LNCaP clone FGC (cell line): ENCODE results near the gene APOBEC3B.
"Not testable (repeated sequence)": the region's sequence is repeated elsewhere in the genome, so short reads cannot be mapped to it uniquely, and the experiment has no call there.

ENCODE experiments used
- DNase-seq: peaks from one replicate; pipeline ENCODE4 v3.0.0-alpha.2; 2011; ENCODE audit warnings: low read depth
- H3K4me3 ChIP-seq: 2 replicates; pipeline ENCODE4 v1.5.1; 2011; ENCODE audit warnings: mild to moderate bottlenecking, low read depth, low read length, control low read depth
- CTCF ChIP-seq: IDR thresholded peaks from 2 replicates; pipeline ENCODE4 v1.5.1; 2012; ENCODE audit warnings: mild to moderate bottlenecking; ENCODE audit not compliant: control insufficient read depth, insufficient read depth; ENCODE audit errors: extremely low read depth

APOBEC3B gene

DNA sequence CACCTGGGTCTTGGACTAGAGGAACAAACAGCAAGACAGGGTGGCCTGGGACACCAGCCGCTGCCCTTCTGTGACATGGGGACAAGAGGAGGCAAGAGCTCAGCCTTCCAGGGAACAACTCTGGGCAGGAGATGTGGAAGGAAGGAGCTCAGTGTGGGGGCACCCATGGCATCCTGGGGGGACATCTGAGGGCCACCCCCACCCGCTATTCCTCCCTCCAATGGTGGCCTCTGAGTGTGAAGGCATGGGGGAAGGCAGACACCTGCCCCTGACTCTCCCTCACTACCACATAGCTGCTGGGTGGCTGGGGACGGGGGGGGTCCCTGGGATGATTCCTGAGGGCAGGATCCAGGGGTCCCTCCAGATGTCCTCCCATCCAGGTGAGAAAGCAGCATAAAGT is 4.5 kb downstream of the APOBEC3B start:
- no peak for TF ChIP-seq CTCF
- DNase-seq, result no peak
- H3K4me3 ChIP-seq, result no peak overlapping the region

GRCh38 chr22:38987171-38987895 is 5.2 kb downstream of the APOBEC3B start:
- TF ChIP-seq CTCF, result no peak
- no peak for DNase-seq
- H3K4me3 ChIP-seq, result no peak overlapping the region

DNA sequence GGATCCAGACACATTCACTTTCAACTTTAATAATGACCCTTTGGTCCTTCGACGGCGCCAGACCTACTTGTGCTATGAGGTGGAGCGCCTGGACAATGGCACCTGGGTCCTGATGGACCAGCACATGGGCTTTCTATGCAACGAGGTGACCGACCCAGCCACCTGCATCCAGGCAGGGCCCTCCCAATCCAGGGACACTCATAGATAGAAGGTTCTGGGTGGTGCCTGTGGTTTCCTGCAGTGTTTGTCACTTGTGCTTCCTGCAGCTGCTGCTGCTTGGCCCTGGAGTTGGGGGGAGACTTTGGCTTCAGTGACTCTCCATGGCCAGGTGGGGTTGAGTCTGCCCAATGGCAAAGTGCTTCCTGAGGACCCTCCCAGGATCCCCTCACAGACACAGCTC is 7.3 kb downstream of the APOBEC3B start:
- no peak for DNase-seq
- H3K4me3 ChIP-seq, result no peak overlapping the region
- no peak for TF ChIP-seq CTCF

GRCh38 chr22:38992871-38993371 is 10.8 kb downstream of the APOBEC3B start:
- DNase-seq, H3K4me3 ChIP-seq: not testable (repeated sequence)

- no peak overlapping the region for H3K4me3 ChIP-seq
- no peak for DNase-seq
- TF ChIP-seq CTCF, result no peak
Measured at GRCh38 chr22:38996105-38996504, 14.0 kb downstream of the APOBEC3B start.

DNA sequence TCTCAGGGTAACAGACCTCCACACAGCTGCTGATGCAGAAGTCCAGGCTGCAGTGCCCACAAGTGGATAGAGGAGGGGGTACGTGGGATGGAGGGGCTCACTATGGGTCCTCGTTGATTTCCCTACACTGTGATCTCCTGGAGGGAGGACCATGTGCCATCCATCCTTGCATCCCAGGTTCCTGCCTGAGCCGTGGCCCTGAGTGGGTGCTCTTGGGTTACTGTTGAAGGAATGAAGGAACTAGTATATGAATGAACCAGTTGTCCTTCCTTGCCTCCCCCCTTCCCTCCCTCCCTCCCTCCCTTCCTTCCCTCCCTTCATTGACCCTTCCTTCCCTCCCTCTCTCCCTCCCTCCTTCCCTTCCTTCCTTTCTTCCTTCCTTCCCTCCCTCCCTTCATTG is 15.4 kb downstream of the APOBEC3B start:
- no peak for DNase-seq
- H3K4me3 ChIP-seq, result no peak overlapping the region
- TF ChIP-seq CTCF, result no peak

GRCh38 chr22:39003165-39003638 is 21.1 kb downstream of the APOBEC3B start:
- no peak overlapping the region for H3K4me3 ChIP-seq

More at GRCh38 chr22:39003165-39003638, 21.1 kb downstream of the APOBEC3B start:
- peak; percentile 60 for TF ChIP-seq CTCF
- DNase-seq, result no peak
